Measurements from ENCODE around the gene RWDD3. TPM values are rescaled to one million over a fixed set of nuclear protein-coding genes. Genes with fewer than 3 reads are reported as not detected.

Gene RWDD3
- total RNA-seq, 1 experiment from 2014 or later, result 15.3 TPM

DNA sequence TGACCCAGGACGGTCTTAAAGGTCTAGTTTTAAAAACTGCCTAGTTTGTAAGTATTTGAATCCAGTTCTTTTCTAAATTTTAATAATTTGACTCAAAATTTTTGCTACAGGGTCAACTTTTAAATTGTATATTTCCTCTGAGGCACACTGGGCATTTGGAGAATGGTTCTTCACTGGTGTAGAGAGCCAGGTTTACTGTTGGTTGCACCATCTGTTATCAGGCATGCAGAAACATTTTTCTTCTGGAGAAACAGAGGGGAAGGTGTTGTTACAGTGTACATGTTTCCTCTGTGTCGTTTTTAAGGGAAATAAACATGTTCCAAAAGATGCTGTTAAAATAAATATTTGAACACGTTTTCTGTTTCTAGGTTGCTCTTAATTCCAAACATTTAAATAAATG lies 39.0 kb upstream of the RWDD3 start:
- H3K9ac ChIP-seq (ENCODE audit: extremely low read depth, insufficient read length, low read length), result no peak overlapping the region
- H2BK20ac ChIP-seq (ENCODE audit: low read depth, low read length, poor library complexity, severe bottlenecking), result no peak overlapping the region
- no CpG with 5 or more reads among the region's 3 CpGs for WGBS (ENCODE audit: extremely low coverage, insufficient read length, low lambda C conversion rate)

More for the DNA sequence above, 39.0 kb upstream of the RWDD3 start:
- Mint-ChIP-seq H3K4me3 (no peak overlapping the region), H3K27ac (no peak overlapping the region), H3K36me3 (ENCODE audit: insufficient read depth in 1 of 3, low read depth in 3 of 3) (no peaks in the 10 kb centered on the region), H3K27me3 (ENCODE audit: low read depth) (no peaks in the 10 kb centered on the region), H3K4me1 (peaks cover 4 to 7% of the 10 kb centered on the region in 2 experiments), H3K9me3 (no peaks in the 10 kb centered on the region)
- Histone ChIP-seq H4K91ac (ENCODE audit: insufficient read length, low read depth, low read length) (no peak overlapping the region), H3K4me2 (ENCODE audit: insufficient read depth, insufficient read length, low read length) (no peak overlapping the region), H3K56ac (ENCODE audit: insufficient read length, low read depth, low read length) (no peak overlapping the region), H3K18ac (ENCODE audit: insufficient read length, low read depth, low read length) (no peak overlapping the region), H2AK5ac (ENCODE audit: insufficient read length, low read length) (no peak overlapping the region), H3K14ac (ENCODE audit: insufficient read depth, low read length) (no peak overlapping the region), H4K8ac (replicated peaks; ENCODE audit: insufficient read length, low read depth, low read length) (no peak overlapping the region), H4K5ac (ENCODE audit: insufficient read length, low read depth, low read length) (no peak overlapping the region), H3K79me2 (ENCODE audit: insufficient read depth, low read length) (no peaks in the 10 kb centered on the region), H2BK15ac (ENCODE audit: low read depth, low read length) (no peak overlapping the region), H3T11ph (ENCODE audit: low read length) (no peak overlapping the region), H2BK120ac (ENCODE audit: low read depth, low read length, poor library complexity, severe bottlenecking) (no peak overlapping the region), H3K79me1 (ENCODE audit: insufficient read depth, low read depth, low read length, poor library complexity, severe bottlenecking) (no peaks in the 10 kb centered on the region), H4K20me1 (ENCODE audit: control insufficient read depth, insufficient read depth, insufficient read length) (no peaks in the 10 kb centered on the region), H3K4ac (ENCODE audit: low read depth, low read length) (no peak overlapping the region), H3K27me3 (ENCODE audit: insufficient read depth, low read length) (no peaks in the 10 kb centered on the region), H2BK5ac (ENCODE audit: insufficient read length, low read length) (no peak overlapping the region), H3K23ac (ENCODE audit: insufficient read length, low read depth, low read length) (no peak overlapping the region), H3K9me3 (ENCODE audit: control insufficient read depth, low read depth, low read length) (no peaks in the 10 kb centered on the region), H3K4me1 (ENCODE audit: insufficient read depth, low read length) (no peaks in the 10 kb centered on the region), H2BK12ac (ENCODE audit: insufficient read length, low read depth, low read length) (no peak overlapping the region), H3K23me2 (ENCODE audit: insufficient read length, low read depth, low read length, poor library complexity, severe bottlenecking) (no peaks in the 10 kb centered on the region), H3K27ac (ENCODE audit: insufficient read length, low read depth, low read length) (no peak overlapping the region), H2AFZ (ENCODE audit: low read length) (no peak overlapping the region)
- DNase-seq, result no peak
- TF ChIP-seq, protein P1, sequence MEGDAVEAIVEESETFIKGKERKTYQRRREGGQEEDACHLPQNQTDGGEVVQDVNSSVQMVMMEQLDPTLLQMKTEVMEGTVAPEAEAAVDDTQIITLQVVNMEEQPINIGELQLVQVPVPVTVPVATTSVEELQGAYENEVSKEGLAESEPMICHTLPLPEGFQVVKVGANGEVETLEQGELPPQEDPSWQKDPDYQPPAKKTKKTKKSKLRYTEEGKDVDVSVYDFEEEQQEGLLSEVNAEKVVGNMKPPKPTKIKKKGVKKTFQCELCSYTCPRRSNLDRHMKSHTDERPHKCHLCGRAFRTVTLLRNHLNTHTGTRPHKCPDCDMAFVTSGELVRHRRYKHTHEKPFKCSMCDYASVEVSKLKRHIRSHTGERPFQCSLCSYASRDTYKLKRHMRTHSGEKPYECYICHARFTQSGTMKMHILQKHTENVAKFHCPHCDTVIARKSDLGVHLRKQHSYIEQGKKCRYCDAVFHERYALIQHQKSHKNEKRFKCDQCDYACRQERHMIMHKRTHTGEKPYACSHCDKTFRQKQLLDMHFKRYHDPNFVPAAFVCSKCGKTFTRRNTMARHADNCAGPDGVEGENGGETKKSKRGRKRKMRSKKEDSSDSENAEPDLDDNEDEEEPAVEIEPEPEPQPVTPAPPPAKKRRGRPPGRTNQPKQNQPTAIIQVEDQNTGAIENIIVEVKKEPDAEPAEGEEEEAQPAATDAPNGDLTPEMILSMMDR (conservative IDR thresholded peaks at IDR 0.05), result no peak

All from H9 (cell line).